Stimulated activated CD8-positive, alpha-beta memory T cell treated with anti-CD3 and anti-CD28 coated beads, Interleukin-12 subunit alpha, Interleukin-12 subunit beta, amount 100 ng/mL, for 1 hour (primary cell): ENCODE measurements around the gene CNTD1.

Source experiments
- DNase-seq: peaks from one replicate; pipeline ENCODE4 v3.0.0-alpha.2; 2020; ENCODE audit warnings: low read depth

The CNTD1 gene

DNA sequence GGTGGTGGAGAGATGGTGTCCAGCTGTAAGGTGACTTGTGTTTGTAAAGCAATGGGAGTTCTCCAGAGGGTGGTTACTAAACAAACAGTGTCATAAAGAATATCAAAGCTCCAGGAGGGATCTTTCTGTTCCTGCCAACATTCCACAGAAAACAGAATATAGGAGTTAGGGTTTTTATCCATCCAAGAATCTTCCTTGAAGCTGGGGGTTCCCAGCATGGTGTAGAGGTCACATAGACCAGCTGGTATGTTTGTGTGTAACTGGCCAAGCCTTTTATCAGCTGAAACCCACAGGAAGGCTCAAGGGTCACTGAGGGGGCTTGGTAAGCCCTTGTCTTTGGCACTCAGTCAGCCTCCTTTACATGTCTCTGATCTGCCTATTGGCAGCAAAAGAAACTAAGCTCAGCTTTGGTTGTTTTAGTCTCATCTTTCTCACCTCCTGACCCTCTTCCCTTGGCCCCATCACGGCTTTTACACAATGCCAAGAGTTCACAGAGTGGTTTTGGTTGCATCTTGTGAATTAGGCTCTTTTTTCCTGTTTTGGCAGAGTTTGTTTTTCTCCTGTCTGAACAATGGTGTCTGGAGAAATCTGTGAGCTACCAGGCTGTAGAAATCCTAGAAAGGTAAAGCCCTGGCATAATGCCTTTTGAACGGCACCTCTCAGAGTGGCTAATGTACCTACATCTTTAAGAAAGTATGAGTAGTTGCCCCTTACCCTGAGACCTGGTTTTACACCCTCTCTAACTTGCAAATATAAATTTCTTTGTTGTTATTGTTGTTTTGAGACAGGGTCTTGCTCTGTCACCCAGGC is 4.6 kb downstream of the CNTD1 start:
- DNase-seq, result no peak

DNA sequence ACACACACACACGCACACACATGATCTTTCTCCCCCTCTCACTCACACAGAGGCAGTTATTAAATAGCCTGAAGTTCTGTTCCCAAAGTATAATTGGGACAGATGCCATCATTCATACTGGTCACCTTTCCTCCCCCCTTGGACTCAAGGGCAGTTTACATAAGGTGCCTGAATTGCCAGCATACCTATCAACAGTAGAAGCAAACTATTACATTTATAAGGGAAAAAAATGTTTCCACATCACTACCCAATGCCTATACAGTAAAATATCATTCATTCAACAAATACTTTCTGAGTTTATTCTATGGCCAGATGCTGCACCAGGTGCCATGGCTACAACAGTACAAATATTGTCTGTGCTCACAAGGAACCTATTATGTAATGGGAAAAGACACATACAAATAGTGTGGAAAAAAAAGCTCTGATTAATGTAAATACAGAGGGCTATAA is 6.3 kb downstream of the CNTD1 start:
- no peak for DNase-seq

DNA sequence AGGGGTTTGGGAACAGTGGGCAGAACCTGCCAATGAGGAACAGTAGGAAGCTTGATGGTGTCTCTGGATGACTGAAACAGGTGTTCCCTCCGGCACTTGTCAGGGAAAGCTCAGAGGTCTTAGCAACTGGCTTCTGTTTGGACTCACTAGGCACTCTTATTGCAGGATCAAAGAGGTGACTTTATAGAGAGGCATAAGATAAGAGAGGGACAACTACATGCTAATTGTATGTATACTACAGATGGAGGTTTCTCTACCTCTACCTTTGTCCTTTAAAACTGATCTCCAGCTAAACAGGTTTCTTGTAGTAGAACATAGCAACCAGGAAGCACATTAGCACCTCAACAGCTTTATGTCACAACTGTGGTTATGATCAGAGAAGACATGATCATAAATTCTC is 7.6 kb downstream of the CNTD1 start:
- no peak for DNase-seq

DNA sequence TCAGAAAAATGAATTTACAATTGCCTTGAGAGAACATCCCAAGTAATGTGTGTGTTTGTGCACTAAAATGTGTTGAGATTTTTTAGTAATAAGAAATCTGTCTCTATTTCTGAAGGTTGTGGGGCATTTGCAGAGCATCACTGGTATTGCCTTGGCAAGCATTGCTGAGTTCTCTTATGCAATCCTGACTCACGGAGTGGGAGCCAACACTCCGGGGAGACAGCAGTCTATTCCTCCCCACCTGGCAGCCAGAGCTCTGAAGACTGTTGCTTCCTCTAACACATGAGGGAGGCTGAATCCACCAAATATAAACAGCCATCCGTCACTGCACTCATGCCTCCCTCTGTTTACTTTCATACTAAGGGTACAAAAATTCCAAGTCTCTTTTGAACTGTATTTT is 10.6 kb downstream of the CNTD1 start:
- no peak for DNase-seq

DNA sequence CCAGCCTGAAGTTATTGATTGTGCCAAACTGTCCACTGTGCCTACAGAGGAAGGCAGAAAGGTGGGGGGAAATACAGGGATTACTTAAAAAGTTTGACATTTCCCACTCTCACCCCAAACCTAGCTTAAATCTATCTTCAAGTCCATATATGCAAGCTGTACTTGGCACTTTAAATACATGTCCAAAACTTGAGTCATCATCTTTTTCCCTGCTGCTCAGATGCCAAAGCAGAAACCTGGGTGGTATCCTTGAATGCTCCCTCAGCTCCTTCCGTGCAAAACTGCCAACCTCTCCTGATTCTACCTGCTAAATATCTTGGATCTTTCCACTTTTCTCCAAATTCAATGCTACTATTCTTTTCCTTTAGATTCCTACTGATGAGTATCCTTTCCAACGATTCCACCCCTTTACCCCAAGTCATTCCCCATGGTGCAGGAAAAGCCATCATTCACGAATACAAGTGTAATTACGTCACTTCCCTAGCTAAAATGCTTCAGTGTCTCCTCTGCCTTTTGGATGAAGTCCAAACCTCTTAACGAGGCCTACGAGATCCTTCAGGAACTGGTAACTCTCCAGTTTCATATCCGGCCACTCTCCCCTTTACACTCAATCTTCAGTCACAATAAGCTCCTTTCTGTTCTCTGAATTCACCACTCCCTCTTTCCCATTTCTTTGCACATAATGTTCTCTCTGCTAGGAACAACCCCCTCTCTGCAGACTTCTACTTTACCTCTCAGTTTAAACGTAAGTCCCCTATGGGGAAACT is 16.2 kb downstream of the CNTD1 start:
- no peak for DNase-seq

DNA sequence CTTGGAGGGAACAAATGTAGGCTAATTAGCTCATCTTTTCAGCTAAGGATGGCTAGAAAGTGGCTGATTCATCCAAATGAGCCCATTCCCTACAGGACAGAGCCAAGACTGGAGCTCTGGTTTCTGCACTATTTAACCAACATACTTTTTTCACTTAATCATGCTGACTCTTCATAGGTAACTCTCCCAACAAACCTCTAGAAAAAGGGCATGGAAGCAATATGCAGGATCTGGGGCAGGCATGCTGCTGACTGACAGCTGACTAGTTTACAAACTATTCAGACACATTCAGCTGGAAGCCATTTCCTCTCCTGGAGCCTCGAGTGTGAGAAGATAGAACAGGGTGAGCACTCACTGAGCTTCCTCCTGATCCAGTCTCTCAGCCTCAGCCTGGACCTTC is 19.2 kb downstream of the CNTD1 start:
- DNase-seq, result no peak

DNA sequence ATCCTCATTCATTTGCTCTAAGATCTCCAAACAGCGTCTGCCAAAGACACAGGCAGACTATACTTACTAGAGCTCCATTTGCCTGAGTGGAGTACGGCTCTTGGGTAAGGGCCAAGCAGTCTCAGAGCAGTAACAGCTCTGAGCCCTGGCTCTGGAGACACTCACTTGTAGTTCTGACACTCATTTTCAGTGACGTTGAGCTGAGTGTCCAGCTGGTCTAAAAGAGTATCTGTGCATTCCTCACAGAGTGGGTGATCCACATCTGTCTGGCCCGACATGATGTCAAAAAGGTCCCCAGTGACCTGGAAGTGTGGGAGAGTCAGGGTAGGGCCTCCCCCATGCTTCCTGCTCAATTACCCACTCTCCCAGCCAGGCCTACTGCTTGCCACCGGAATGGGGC is 19.7 kb downstream of the CNTD1 start:
- DNase-seq, result no peak

DNA sequence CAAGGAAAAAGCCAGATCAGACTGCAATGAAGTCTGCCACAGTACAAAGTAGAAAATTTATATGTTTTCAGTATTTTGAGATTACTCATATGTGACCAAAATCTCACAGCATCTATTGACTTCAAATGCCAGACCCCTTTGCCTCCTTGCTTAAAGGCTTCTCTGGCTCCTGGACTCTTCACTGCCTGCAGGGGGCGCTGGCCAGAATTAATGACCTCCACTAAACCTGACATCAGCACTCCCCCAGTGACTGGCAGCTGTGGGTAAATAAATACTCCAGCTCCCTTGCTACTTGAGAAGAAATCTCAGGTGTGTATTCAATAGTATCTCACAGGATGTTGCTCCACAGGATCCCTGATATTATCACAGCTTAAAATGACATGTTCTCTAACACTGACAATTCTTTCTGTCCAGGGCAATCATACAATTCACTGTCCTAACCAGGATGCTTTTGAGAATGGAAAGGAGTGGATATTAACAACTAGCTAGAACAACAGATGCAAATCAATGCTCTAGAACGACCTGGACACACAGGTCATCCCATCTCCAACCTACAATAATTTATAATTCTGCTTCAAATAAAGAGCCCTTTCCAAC is 21.4 kb downstream of the CNTD1 start:
- peak; percentile 49 for DNase-seq

DNA sequence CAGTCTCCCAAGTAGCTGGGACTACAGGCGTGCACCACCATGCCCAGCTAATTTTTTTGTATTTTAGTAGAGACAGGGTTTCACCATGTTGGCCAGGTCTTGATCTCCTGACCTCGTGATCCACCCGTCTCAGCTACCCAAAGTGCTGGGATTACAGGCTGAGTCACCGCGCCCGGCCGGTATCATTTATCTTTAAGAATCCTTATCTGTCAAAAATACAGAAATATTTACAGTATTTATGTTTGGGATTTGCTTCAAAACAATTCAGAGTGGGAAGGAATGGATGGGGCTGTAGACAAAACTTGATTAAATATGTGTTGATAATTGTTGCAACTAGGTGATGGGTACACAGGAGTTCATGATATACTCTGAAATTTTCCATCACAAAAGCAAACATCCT is 22.5 kb downstream of the CNTD1 start:
- DNase-seq, result no peak

DNA sequence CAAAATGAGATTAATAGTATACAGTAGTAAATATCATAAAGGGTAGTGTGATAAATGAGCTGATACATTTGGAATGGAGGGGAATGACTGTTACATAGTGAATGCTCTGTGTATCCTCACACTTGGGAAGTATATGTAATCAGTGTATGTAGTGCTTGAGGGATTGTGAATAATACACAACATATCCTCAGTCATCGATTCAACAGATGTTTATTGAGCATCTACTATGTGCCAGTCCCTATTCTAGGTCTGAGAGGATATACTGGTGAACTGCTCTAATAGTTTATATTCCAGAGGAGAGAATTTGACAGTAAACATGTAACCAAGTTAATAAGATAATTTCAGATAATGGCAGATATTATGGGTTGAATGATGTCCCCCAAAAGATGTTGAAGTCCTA is 28.8 kb downstream of the CNTD1 start:
- DNase-seq, result no peak

DNA sequence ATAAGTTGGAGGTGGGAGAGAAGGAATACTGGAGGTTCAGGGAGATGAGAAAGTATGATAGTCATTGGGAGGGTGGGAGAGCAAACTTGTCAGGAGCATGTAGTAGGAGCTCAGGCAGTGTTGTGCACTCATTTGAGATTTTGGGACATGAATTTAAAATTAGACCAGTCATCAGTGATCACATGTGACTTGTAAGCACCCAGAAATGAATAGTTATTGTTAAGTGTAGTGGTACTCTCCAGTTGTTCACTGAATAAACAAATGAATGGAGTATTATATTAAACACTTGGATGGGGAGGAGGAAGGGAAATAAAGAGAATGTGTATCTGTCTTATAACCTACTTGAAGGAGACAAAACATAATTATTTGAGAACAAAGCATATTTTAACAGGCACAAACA is 32.3 kb downstream of the CNTD1 start:
- no peak for DNase-seq

DNA sequence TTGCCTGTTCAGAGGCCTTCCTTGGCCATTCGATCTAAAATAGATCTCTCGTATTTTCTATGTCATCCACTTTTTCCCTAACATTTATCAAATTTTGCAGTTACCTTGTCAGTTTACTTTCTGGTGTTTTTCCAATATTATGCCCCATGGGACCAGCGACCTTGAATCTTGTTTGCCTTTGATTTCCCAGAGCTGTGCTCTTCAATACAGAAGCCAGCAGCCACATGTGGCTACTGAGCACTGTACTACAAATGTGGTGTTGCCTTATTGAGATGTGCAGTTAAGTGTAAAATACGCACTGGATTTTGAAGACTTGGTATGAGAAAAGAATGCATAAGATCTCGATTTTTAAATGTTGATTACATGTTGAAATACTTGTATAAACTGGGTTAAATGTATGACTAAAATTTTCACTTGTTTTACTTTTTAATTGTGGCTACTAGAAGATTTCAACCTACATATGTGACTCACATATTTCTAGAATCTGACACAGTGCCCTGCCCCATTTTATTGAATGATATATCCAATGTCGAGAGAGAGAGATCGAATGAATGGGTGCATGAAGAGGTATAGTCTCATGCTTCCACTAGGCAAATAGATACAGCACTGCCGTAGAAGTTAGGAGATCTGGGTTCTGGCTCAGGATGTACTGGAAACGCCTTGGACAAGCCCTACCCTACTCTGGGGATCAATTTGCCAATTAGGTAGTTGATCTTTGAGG is 33.7 kb downstream of the CNTD1 start:
- no peak for DNase-seq

DNA sequence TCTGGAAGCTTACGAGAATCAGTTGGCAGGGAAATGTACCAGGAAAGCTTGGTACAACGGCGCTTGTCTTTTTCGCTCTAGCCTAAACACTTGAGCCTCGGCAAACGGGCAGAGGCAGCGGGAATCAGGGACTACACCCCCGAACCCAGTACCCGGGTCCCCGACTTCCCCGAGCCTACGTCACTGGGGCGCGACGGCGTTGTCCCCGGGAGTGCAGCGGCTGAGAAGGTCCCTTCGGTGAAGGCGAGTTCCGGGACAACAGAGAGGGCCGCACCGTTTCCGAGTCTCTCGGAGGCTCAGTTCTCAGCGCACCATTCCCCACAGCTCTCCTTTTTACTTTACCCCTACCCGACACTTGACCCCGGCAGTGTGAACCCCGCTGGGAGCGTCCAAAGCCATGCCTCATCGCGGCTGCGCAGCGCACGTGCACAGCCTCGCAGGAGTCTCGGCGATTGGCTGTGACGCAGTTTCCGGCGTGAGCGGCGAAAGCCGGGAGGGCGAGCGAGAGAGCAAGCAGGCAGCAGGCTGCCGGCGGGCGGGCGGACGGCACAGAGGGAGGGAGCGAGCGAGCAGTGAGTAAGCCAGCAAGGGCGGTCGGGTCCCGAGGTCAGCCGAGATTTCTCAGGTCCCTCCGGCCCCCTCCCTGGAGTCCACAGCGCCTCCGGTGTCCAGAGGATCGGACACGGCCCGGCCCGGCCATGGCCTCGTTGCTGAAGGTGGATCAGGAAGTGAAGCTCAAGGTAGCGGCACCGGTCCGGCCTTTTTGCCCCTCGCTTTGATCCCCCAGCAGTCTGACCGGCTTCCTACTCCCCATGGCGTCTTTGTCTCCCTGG is 34.5 kb downstream of the CNTD1 start, which contains the start of gene PSME3:
PSME3 (plus strand) TSS at position 464 of the 833 bp plus-strand sequence; CDS start at position 699, 235 bp downstream.
- peak; percentile 82 for DNase-seq

DNA sequence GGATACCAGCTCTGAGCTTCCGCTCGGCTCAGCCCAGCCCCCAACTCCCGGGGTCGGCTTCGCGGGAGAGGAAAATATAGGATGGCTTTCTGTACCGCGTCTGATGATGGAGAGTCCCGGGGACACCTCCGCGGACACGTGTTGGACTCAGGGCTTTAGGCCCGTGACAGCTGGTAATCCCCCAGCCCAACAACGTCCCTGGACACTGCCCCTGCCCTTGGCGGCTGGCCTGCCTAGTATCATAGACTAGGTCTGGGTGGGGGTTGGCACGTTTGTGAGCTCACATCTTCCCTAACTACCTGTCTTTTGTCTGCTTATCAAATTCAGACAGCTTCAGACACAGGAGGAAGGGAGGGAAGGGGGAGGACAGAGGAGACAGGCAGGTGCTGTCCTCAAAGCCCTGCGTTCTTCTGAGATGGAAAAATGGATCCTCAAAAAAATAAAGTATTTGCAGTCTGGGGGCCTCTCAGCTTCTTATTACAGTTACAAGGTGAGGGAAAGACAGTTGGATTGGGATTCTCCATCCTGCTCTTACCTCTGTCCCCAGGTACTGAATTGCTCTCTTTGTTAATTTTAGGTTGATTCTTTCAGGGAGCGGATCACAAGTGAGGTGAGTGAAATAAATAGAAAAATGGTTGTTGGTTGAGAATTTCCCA is 35.2 kb downstream of the CNTD1 start:
- no peak for DNase-seq

DNA sequence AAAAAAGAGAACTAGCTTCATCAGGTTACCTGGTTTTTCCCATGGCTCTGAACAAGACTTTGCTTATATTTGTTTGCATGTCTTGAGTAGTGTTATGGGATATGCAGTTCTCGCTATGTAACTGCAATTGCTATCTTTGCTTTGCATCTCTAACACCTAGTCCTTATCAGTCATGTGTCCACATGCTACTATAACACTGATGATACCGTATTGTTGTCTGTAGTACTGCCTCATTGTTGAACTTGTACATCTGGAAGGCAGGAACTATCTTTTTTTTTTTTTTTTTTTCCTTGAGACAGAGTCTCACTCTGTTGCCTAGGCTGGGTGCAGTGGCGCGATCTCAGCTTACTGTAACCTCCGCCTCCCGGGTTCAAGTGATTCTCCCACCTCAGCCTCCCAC is 37.1 kb downstream of the CNTD1 start:
- no peak for DNase-seq

DNA sequence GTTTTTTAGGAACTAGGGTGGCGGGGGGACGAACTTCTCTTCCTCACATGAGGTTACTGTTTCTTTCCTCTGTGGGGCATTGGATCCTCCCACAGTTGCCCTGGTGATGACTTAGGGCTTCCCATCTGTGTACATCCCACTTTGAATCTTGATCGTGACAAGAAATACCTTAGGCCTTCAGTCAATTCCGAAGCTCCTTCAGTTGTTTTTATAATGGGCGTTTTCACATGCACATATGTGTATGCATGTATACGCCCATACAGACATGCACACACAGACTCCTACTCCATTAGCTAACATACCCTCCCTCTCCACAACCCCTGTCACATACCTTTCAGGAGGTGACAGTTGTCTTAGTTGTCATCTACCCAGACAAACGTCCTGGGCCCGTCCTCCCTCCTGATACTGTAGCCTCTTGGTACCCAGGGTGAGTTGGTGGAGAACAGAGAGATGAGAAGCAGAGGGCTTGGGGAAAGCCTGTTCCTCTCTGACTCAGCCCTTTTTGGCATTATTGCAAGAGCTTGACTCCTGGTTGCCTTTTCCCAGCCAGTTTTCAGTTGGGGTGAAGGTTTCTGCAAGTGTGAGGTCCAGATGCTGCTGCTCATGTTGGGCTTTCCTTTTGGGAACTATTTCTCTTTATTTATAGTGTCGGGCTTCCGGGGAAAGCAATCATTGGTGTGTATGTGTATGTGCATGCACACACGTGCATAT is 43.5 kb downstream of the CNTD1 start:
- no peak for DNase-seq

DNA sequence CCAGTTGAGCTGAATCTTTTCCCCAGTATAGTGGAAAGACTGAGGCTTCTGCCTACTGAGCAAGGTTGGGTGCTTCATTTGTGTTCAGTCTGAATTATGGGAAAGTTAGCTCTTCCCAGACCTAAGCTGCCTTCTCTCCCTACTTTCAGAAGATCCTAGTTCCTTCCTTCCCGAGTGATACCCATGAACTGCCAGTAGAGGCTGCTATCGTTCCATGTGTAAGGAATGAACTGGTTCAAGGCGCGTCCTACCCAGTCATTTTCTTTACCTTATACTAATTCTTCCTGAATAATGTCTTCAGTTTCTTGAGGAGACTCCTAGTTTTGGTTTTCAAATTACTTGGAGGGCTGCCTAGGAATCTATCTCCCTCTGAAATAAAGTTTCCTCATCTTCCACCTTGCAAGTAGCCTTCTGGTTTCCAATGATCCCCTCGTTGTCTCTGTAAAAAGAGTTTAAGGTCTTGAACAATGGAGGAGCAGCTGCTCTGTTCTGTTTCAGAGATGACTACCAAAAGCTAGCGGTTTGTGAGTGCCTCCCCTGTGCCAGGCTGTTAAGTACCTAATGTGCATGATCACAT is 44.8 kb downstream of the CNTD1 start:
- no peak for DNase-seq

DNA sequence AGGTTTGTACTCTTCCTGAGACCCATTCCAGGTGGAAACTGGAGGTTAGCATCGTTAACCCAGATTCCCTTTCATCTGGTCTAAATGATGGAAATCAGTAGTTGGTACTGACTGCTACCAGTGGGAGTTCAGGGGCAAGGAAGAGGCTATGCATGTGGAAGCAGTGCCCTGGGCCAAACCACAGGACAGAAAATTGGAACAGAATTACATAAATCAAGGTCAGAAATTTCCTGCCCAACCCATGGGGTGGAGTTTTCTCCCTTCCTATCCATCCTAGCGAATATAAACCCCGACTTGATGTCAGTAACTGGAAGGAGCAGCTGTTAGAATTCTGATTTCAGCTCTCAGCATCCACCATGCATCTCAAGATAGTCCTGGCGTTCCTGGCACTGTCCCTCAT is 45.6 kb downstream of the CNTD1 start, which contains the start of gene AOC2:
AOC2 (plus strand) TSS at position 310 of the 400 bp plus-strand sequence; CDS start at position 357, 47 bp downstream.
- no peak for DNase-seq

DNA sequence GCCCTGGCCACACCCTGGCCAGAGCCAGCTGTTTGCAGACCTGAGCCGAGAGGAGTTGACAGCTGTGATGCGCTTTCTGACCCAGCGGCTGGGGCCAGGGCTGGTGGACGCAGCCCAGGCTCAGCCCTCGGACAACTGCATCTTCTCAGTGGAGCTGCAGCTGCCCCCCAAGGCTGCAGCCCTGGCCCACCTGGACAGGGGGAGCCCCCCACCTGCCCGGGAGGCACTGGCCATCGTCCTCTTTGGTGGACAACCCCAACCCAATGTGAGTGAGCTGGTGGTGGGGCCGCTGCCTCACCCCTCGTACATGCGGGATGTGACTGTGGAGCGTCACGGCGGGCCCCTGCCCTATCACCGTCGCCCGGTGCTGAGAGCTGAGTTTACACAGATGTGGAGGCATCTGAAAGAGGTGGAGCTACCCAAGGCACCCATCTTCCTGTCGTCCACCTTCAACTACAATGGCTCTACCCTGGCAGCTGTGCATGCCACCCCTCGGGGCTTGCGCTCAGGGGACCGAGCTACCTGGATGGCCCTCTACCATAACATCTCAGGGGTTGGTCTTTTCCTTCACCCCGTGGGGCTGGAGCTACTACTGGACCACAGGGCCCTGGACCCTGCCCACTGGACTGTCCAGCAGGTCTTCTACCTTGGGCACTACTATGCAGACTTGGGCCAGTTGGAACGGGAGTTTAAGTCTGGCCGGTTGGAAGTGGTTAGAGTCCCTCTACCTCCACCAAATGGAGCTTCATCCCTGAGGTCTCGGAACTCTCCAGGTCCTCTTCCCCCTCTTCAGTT is 46.3 kb downstream of the CNTD1 start:
- no peak for DNase-seq
